GM23248 (cell line): Measurements from ENCODE around the gene CMSS1. TPM values are rescaled to one million over a fixed set of nuclear protein-coding genes. Genes with fewer than 3 reads are reported as not detected.

ENCODE experiments used
- DNase-seq: peaks from one replicate; pipeline ENCODE4 v3.0.0-alpha.2; 2015
- H2AFZ ChIP-seq: fragments of 200-600 bp; sonication (generic); 2 replicates; pipeline ENCODE4 v1.6.1; 2016; ENCODE audit warnings: antibody characterized with exemption
- H3F3A ChIP-seq: fragments of 200-600 bp; sonication (generic); 2 replicates; pipeline ENCODE4 v1.6.1; 2016; ENCODE audit warnings: mild to moderate bottlenecking, antibody characterized with exemption, mixed run types; ENCODE audit not compliant: insufficient read depth
- H3K27ac ChIP-seq: fragments of 200-600 bp; sonication (generic); 2 replicates; pipeline ENCODE4 v1.5.1; 2016; ENCODE audit warnings: mild to moderate bottlenecking
- H3K27me3 ChIP-seq: fragments of 200-600 bp; sonication (generic); replicated peaks from 2 replicates; pipeline ENCODE4 v1.6.1; 2016; ENCODE audit warnings: mild to moderate bottlenecking; ENCODE audit not compliant: insufficient read depth
- H3K36me3 ChIP-seq: fragments of 200-600 bp; sonication (generic); 2 replicates; pipeline ENCODE4 v1.6.1; 2016; ENCODE audit warnings: low read depth, mild to moderate bottlenecking
- H3K4me1 ChIP-seq: fragments of 200-600 bp; sonication (generic); 2 replicates; pipeline ENCODE4 v1.6.1; 2016; ENCODE audit warnings: mild to moderate bottlenecking; ENCODE audit not compliant: insufficient read depth
- H3K4me2 ChIP-seq: fragments of 200-600 bp; sonication (generic); one replicate; pipeline ENCODE4 v1.6.1; 2016; ENCODE audit warnings: mild to moderate bottlenecking; ENCODE audit not compliant: unreplicated experiment
- H3K4me3 ChIP-seq: fragments of 200-600 bp; sonication (generic); 2 replicates; pipeline ENCODE4 v1.5.1; 2016; ENCODE audit warnings: mild to moderate bottlenecking
- H3K79me2 ChIP-seq: fragments of 200-600 bp; sonication (generic); 2 replicates; pipeline ENCODE4 v1.6.1; 2016; ENCODE audit warnings: mild to moderate bottlenecking; ENCODE audit not compliant: insufficient read depth
- H3K9ac ChIP-seq: fragments of 200-600 bp; sonication (generic); 2 replicates; pipeline ENCODE4 v1.6.1; 2016; ENCODE audit warnings: mild to moderate bottlenecking
- H3K9me2 ChIP-seq: fragments of 200-600 bp; sonication (generic); 2 replicates; pipeline ENCODE4 v1.6.1; 2016; ENCODE audit warnings: mixed run types, mild to moderate bottlenecking, moderate library complexity; ENCODE audit not compliant: insufficient read depth
- H3K9me3 ChIP-seq: fragments of 200-600 bp; sonication (generic); one replicate; pipeline ENCODE4 v1.6.1; 2017; ENCODE audit warnings: low read depth
- H4K20me1 ChIP-seq: fragments of 200-600 bp; sonication (generic); 2 replicates; pipeline ENCODE4 v1.6.0; 2016; ENCODE audit not compliant: insufficient read depth
- EZH2 ChIP-seq: fragments of 200-600 bp; sonication (generic); IDR thresholded peaks from 2 replicates; pipeline ENCODE4 v1.6.1; 2018; ENCODE audit warnings: antibody characterized with exemption, mild to moderate bottlenecking; ENCODE audit not compliant: insufficient read depth, poor library complexity, severe bottlenecking
- EZH2phosphoT487 ChIP-seq: fragments of 200-600 bp; sonication (generic); IDR thresholded peaks from 2 replicates; pipeline ENCODE4 v1.6.1; 2018; ENCODE audit warnings: antibody characterized with exemption, moderate library complexity, mild to moderate bottlenecking, low read depth; ENCODE audit not compliant: insufficient read depth
- WGBS, 2 experiments: methylation state at CpG; one replicate each; pipeline ENCODE4 v1.1.6; 2015 to 2017; ENCODE audit warnings: low lambda C conversion rate in 2 of 2, low coverage in 1 of 2; ENCODE audit errors: missing lambda C conversion rate in 2 of 2; 5-methylcytosine and 5-hydroxymethylcytosine counted together
- in situ Hi-C: fragments of 300-500 bp; cut with MboI; formaldehyde crosslinking; loops from 2 replicates; pipeline ENCODE4 v1.15.0; 2020
- polyA plus RNA-seq: library from polyadenylated mRNA; unstranded; fragments of >200 nt; fragmentation: Nextera tagmentation; extraction: Ambion mirVana; gene quantifications from 2 replicates; pipeline ENCODE4 v1.2.1, GENCODE V29; 2016
- total RNA-seq: library from RNA; depleted of rRNA; stranded (reverse); fragments of >200 nt; shearing (Covaris generic); gene quantifications from 2 replicates; pipeline ENCODE4 v1.2.3, GENCODE V29; 2014

Gene CMSS1
- total and polyA plus RNA-seq, 2 experiments from 2014 or later = 17.2 to 26.6 TPM

GRCh38 chr3:100206687-100207086 lies 389.0 kb downstream of the CMSS1 start:
- TF ChIP-seq EZH2 = no peak
- TF ChIP-seq EZH2phosphoT487 = no peak
- Histone ChIP-seq H3K27ac (no peak overlapping the region), H3K4me2 (no peak overlapping the region), H3K27me3 (no peaks in the 10 kb centered on the region), H4K20me1 (no peaks in the 10 kb centered on the region), H2AFZ (no peak overlapping the region), H3F3A (no peaks in the 10 kb centered on the region), H3K9ac (no peak overlapping the region), H3K79me2 (no peaks in the 10 kb centered on the region), H3K36me3 (no peaks in the 10 kb centered on the region), H3K4me1 (peaks cover 17% of the 10 kb centered on the region), H3K4me3 (no peak overlapping the region), H3K9me3 (no peaks in the 10 kb centered on the region), H3K9me2 (no peaks in the 10 kb centered on the region)
- in situ Hi-C loops = no loop called here
- WGBS, 2 experiments = 67 to 69% methylated on average over 1 of the region's 1 CpG
- no peak for DNase-seq

- Histone ChIP-seq H3K9me3 (no peaks in the 10 kb centered on the region), H3K9ac (no peak overlapping the region), H2AFZ (no peak overlapping the region), H3K27ac (no peak overlapping the region), H3K4me2 (no peak overlapping the region), H4K20me1 (no peaks in the 10 kb centered on the region), H3K4me3 (no peak overlapping the region), H3K9me2 (no peaks in the 10 kb centered on the region), H3K4me1 (peaks cover 17% of the 10 kb centered on the region), H3K36me3 (no peaks in the 10 kb centered on the region), H3K79me2 (no peaks in the 10 kb centered on the region), H3K27me3 (no peaks in the 10 kb centered on the region), H3F3A (no peaks in the 10 kb centered on the region)
- TF ChIP-seq EZH2 = no peak
- TF ChIP-seq EZH2phosphoT487 = no peak
- no peak for DNase-seq
- in situ Hi-C loops = no loop called here
- 95 to 100% methylated on average over 3 of the region's 3 CpGs for WGBS, 2 experiments
Observed at GRCh38 chr3:100207886-100208285, 390.2 kb downstream of the CMSS1 start.

- in situ Hi-C loops = no loop called here
- Histone ChIP-seq H3K4me3 (no peak overlapping the region), H3K9me2 (no peaks in the 10 kb centered on the region), H3K4me2 (no peak overlapping the region), H3F3A (no peaks in the 10 kb centered on the region), H3K79me2 (no peaks in the 10 kb centered on the region), H2AFZ (no peak overlapping the region), H4K20me1 (no peaks in the 10 kb centered on the region), H3K9ac (no peak overlapping the region), H3K27ac (no peak overlapping the region), H3K4me1 (peaks cover 17% of the 10 kb centered on the region), H3K9me3 (no peaks in the 10 kb centered on the region), H3K27me3 (no peaks in the 10 kb centered on the region), H3K36me3 (no peaks in the 10 kb centered on the region)
- DNase-seq = no peak
- TF ChIP-seq EZH2 (no peak), EZH2phosphoT487 (no peak)
- WGBS, 2 experiments = 98 to 100% methylated on average over 2 of the region's 2 CpGs
Observed at GRCh38 chr3:100209169-100209568, 391.5 kb downstream of the CMSS1 start.

GRCh38 chr3:100209948-100210771 lies 392.5 kb downstream of the CMSS1 start:
- H3K4me2 ChIP-seq = peak overlapping the region; percentile 72
- peak overlapping the region; percentile 39; the same call in 1 of the 2 replicates for H3K27ac ChIP-seq
- H2AFZ ChIP-seq = peak overlapping the region; percentile 59

More at GRCh38 chr3:100209948-100210771, 392.5 kb downstream of the CMSS1 start:
- peak; percentile 43 for DNase-seq
- no peak for TF ChIP-seq EZH2phosphoT487
- TF ChIP-seq EZH2 = no peak
- Histone ChIP-seq H3K9me3 (no peaks in the 10 kb centered on the region), H3K9me2 (no peaks in the 10 kb centered on the region), H3K36me3 (no peaks in the 10 kb centered on the region), H3K4me1 (peaks cover 17% of the 10 kb centered on the region), H3K4me3 (no peak overlapping the region), H3F3A (no peaks in the 10 kb centered on the region), H4K20me1 (no peaks in the 10 kb centered on the region), H3K9ac (peak overlapping the region; percentile 61), H3K27me3 (no peaks in the 10 kb centered on the region), H3K79me2 (no peaks in the 10 kb centered on the region)
- WGBS, 2 experiments = 9 to 14% methylated on average over 2 of the region's 2 CpGs
- in situ Hi-C loops = no loop called here
